Loucy (cell line): ENCODE data around the gene CFHR3.
A peak's percentile ranks its signal among the peaks of the same experiment; 100 is the strongest.
"Not testable (repeated sequence)": the region's sequence is repeated elsewhere in the genome, so short reads cannot be mapped to it uniquely, and the experiment has no call there.

Experiments used
- H2AFZ ChIP-seq: fragments of 200-600 bp; sonication (generic); 2 replicates; pipeline ENCODE4 v1.6.0; 2016; ENCODE audit warnings: antibody characterized with exemption, mild to moderate bottlenecking, low read length, moderate library complexity
- H3F3A ChIP-seq: fragments of 200-600 bp; 2 replicates; pipeline ENCODE4 v1.6.0; 2016; ENCODE audit warnings: antibody characterized with exemption, low read depth, mild to moderate bottlenecking
- H3K27me3 ChIP-seq: fragments of 200-600 bp; sonication (generic); 2 replicates; pipeline ENCODE4 v1.6.1; 2014; ENCODE audit warnings: low read length, mild to moderate bottlenecking; ENCODE audit not compliant: insufficient read depth, poor library complexity, severe bottlenecking
- H3K36me3 ChIP-seq: fragments of 200-600 bp; sonication (generic); 2 replicates; pipeline ENCODE4 v1.6.1; 2016; ENCODE audit warnings: low read length; ENCODE audit not compliant: insufficient read depth
- H3K4me1 ChIP-seq: fragments of 200-600 bp; sonication (generic); 2 replicates; pipeline ENCODE4 v1.5.1; 2014; ENCODE audit warnings: low read length, mild to moderate bottlenecking; ENCODE audit not compliant: insufficient read depth, poor library complexity, severe bottlenecking
- H3K4me2 ChIP-seq: fragments of 200-600 bp; sonication (generic); 2 replicates; pipeline ENCODE4 v1.6.0; 2014; ENCODE audit warnings: antibody characterized with exemption, low read length, low read depth, mild to moderate bottlenecking; ENCODE audit not compliant: poor library complexity, severe bottlenecking
- H3K4me3 ChIP-seq: fragments of 200-600 bp; sonication (generic); 2 replicates; pipeline ENCODE4 v1.5.1; 2014; ENCODE audit warnings: low read length, mild to moderate bottlenecking, mixed read lengths; ENCODE audit not compliant: poor library complexity, severe bottlenecking
- H3K79me2 ChIP-seq: fragments of 200-600 bp; sonication (generic); 2 replicates; pipeline ENCODE4 v1.6.1; 2014; ENCODE audit warnings: low read length; ENCODE audit not compliant: insufficient read depth
- H3K9ac ChIP-seq: fragments of 200-600 bp; sonication (generic); 2 replicates; pipeline ENCODE4 v1.6.0; 2014; ENCODE audit warnings: mild to moderate bottlenecking, low read depth, low read length, moderate library complexity; ENCODE audit not compliant: poor library complexity, severe bottlenecking
- H3K9me2 ChIP-seq: fragments of 200-600 bp; sonication (generic); replicated peaks from 2 replicates; pipeline ENCODE4 v1.6.1; 2016; ENCODE audit warnings: low read depth, low read length, mixed read lengths
- H3K9me3 ChIP-seq: fragments of 200-600 bp; sonication (generic); 2 replicates; pipeline ENCODE4 v1.6.1; 2014; ENCODE audit warnings: mild to moderate bottlenecking, antibody characterized with exemption, low read length, low read depth; ENCODE audit not compliant: insufficient read depth
- H4K20me1 ChIP-seq: fragments of 200-600 bp; sonication (generic); 2 replicates; pipeline ENCODE4 v1.6.0; 2014; ENCODE audit warnings: antibody characterized with exemption, low read length, mild to moderate bottlenecking; ENCODE audit not compliant: insufficient read depth, poor library complexity, severe bottlenecking
- CTCF ChIP-seq: fragments of 200-600 bp; sonication (generic); conservative IDR thresholded peaks from 2 replicates; pipeline ENCODE4 v1.5.1; 2014; ENCODE audit warnings: mild to moderate bottlenecking, antibody characterized with exemption, low read length

Gene CFHR3

GRCh38 chr1:196827860-196828259 is 53.2 kb downstream of the CFHR3 start:
- not testable (repeated sequence) for H4K20me1 ChIP-seq, H3K79me2 ChIP-seq, H3K9me3 ChIP-seq, H3K9me2 ChIP-seq, H3K4me2 ChIP-seq, H3K27me3 ChIP-seq, H3K9ac ChIP-seq, H3F3A ChIP-seq, H3K36me3 ChIP-seq, H3K4me3 ChIP-seq, H3K4me1 ChIP-seq
- TF ChIP-seq CTCF: peak; percentile 43
- peak overlapping the region; percentile 67; the same call in 1 of the 2 replicates for H2AFZ ChIP-seq
